IMR-90 (cell line): Measurements from ENCODE around the gene MZF1. TPM values are rescaled to one million over a fixed set of nuclear protein-coding genes. Genes with fewer than 3 reads are reported as not detected.

Experiments
- ATAC-seq: fragments of 200-7000 bp; cut with Tn5 transposase; 2 replicates; pipeline ENCODE4 v1.9.1; 2020; ENCODE audit warnings: low read depth, mild to moderate bottlenecking, moderate library complexity
- BruUV-seq: library from RNA; stranded (reverse); fragments of 400-500 nt; replicated peaks from 2 replicates; lab custom pipeline; 2021; lab: Mats Ljungman, UMichigan
- CTCF ChIA-PET: fragments of 300-600 bp; formaldehyde crosslinking; extraction: SDS; loops from one replicate; lab custom pipeline; 2021; ENCODE audit warnings: antibody characterized with exemption; lab: Yijun Ruan, JAX
- POLR2A ChIA-PET: fragments of 300-600 bp; sonication (Branson Sonifier 250); formaldehyde crosslinking; loops from one replicate; lab custom pipeline; 2022; ENCODE audit warnings: antibody characterized with exemption; ENCODE audit not compliant: unreplicated experiment; lab: Charles Lee
- DNase-seq: peaks from one replicate; pipeline ENCODE4 v3.0.0; 2013
- H2AFZ ChIP-seq: replicated peaks from 2 replicates; pipeline ENCODE3; 2013; ENCODE audit warnings: low read length, mild to moderate bottlenecking; ENCODE audit not compliant: poor library complexity
- H2AK5ac ChIP-seq: 2 replicates; pipeline ENCODE4 v1.6.1; 2013; ENCODE audit warnings: low read depth, low read length, inconsistent platforms
- H2AK9ac ChIP-seq: replicated peaks from 2 replicates; pipeline ENCODE3; 2013; ENCODE audit warnings: mild to moderate bottlenecking, low read depth, low read length, moderate library complexity; ENCODE audit not compliant: poor library complexity
- H2BK120ac ChIP-seq: 2 replicates; pipeline ENCODE4 v1.6.1; 2013; ENCODE audit warnings: low read depth, low read length, inconsistent platforms
- H2BK15ac ChIP-seq: 3 replicates; pipeline ENCODE4 v1.6.1; 2013; ENCODE audit warnings: low read depth, low read length, inconsistent platforms
- H2BK20ac ChIP-seq: 2 replicates; pipeline ENCODE4 v1.6.1; 2013; ENCODE audit warnings: low read depth, mild to moderate bottlenecking, inconsistent platforms, low read length, moderate library complexity
- H2BK5ac ChIP-seq: 2 replicates; pipeline ENCODE4 v1.6.1; 2013; ENCODE audit warnings: mild to moderate bottlenecking, low read depth, low read length, inconsistent platforms; ENCODE audit not compliant: poor library complexity, severe bottlenecking
- H3K14ac ChIP-seq: replicated peaks from 2 replicates; pipeline ENCODE4 v1.6.1; 2013; ENCODE audit warnings: low read depth, low read length, inconsistent platforms
- H3K18ac ChIP-seq: 2 replicates; pipeline ENCODE4 v1.6.1; 2013; ENCODE audit warnings: low read depth, low read length, control low read depth
- H3K23ac ChIP-seq: 2 replicates; pipeline ENCODE4 v1.6.1; 2013; ENCODE audit warnings: low read depth, low read length, inconsistent platforms
- H3K27ac ChIP-seq: 2 replicates; pipeline ENCODE4 v1.5.1; 2013; ENCODE audit warnings: mild to moderate bottlenecking, control low read depth, low read length; ENCODE audit not compliant: insufficient read depth
- H3K27me3 ChIP-seq: 2 replicates; pipeline ENCODE4 v1.6.1; 2013; ENCODE audit warnings: low read length; ENCODE audit not compliant: control insufficient read depth, insufficient read depth
- H3K36me3 ChIP-seq: 2 replicates; pipeline ENCODE4 v1.6.1; 2013; ENCODE audit warnings: low read length, mixed read lengths; ENCODE audit not compliant: control insufficient read depth, insufficient read depth
- H3K4ac ChIP-seq: 2 replicates; pipeline ENCODE4 v1.6.1; 2013; ENCODE audit warnings: low read depth, low read length, inconsistent platforms
- H3K4me1 ChIP-seq: 2 replicates; pipeline ENCODE4 v1.6.1; 2013; ENCODE audit warnings: low read length, mixed read lengths; ENCODE audit not compliant: control insufficient read depth, insufficient read depth
- H3K4me2 ChIP-seq: 2 replicates; pipeline ENCODE4 v1.6.1; 2013; ENCODE audit warnings: low read depth, mild to moderate bottlenecking, control low read depth, low read length, moderate library complexity
- H3K4me3 ChIP-seq: 2 replicates; pipeline ENCODE4 v1.5.1; 2013; ENCODE audit warnings: low read depth, mild to moderate bottlenecking, control low read depth, low read length, moderate library complexity; ENCODE audit not compliant: insufficient read depth
- H3K56ac ChIP-seq: 2 replicates; pipeline ENCODE4 v1.6.1; 2013; ENCODE audit warnings: low read length, inconsistent platforms; ENCODE audit not compliant: insufficient read depth; ENCODE audit errors: extremely low read depth
- H3K79me1 ChIP-seq, 2 experiments: 2 replicates each; pipeline ENCODE4 v1.6.1; 2013; ENCODE audit warnings: low read length in 2 of 2, inconsistent platforms in 1 of 2, low read depth in 1 of 2
- H3K9ac ChIP-seq: 2 replicates; pipeline ENCODE4 v1.6.1; 2013; ENCODE audit warnings: low read depth, low read length, control low read depth
- H3K9me1 ChIP-seq: 2 replicates; pipeline ENCODE4 v1.6.1; 2013; ENCODE audit warnings: low read length, inconsistent platforms; ENCODE audit not compliant: insufficient read depth
- H3K9me3 ChIP-seq: 2 replicates; pipeline ENCODE4 v1.6.1; 2013; ENCODE audit warnings: low read length; ENCODE audit not compliant: control insufficient read depth, insufficient read depth
- H4K20me1 ChIP-seq: 2 replicates; pipeline ENCODE4 v1.6.1; 2013; ENCODE audit warnings: low read length, inconsistent platforms; ENCODE audit not compliant: insufficient read depth
- H4K5ac ChIP-seq: 2 replicates; pipeline ENCODE4 v1.6.1; 2013; ENCODE audit warnings: mild to moderate bottlenecking, low read depth, low read length, control low read depth
- H4K8ac ChIP-seq, 2 experiments: 2 replicates each; pipeline ENCODE4 v1.6.1; 2013; ENCODE audit warnings: low read depth in 2 of 2, low read length in 2 of 2, control low read depth in 1 of 2, inconsistent platforms in 1 of 2
- H4K91ac ChIP-seq: 2 replicates; pipeline ENCODE4 v1.6.1; 2013; ENCODE audit warnings: low read depth, low read length, inconsistent platforms; ENCODE audit not compliant: insufficient read depth
- CEBPB ChIP-seq: IDR thresholded peaks from 2 replicates; pipeline ENCODE4 v1.6.1; 2012; ENCODE audit warnings: low read depth, low read length, improper control_type of control experiment
- CHD1 ChIP-seq: IDR thresholded peaks from 2 replicates; pipeline ENCODE4 v1.6.1; 2012; ENCODE audit warnings: low read depth, low read length, improper control_type of control experiment
- FOS ChIP-seq: fragments of 150-350 bp; IDR thresholded peaks from 2 replicates; pipeline ENCODE4 v1.6.1; 2016; ENCODE audit warnings: low read depth, low read length
- MAZ ChIP-seq: IDR thresholded peaks from 2 replicates; pipeline ENCODE4 v1.6.1; 2012; ENCODE audit warnings: low read depth, mild to moderate bottlenecking, low read length, improper control_type of control experiment, moderate library complexity, borderline replicate concordance
- MXI1 ChIP-seq: IDR thresholded peaks from 2 replicates; pipeline ENCODE4 v1.6.1; 2012; ENCODE audit warnings: low read depth, mild to moderate bottlenecking, low read length, moderate library complexity, borderline replicate concordance
- NFE2L2 ChIP-seq: fragments of 150-350 bp; IDR thresholded peaks from 2 replicates; pipeline ENCODE4 v1.6.1; 2016; ENCODE audit warnings: low read depth, mild to moderate bottlenecking, low read length
- POLR2A ChIP-seq: IDR thresholded peaks from 2 replicates; pipeline ENCODE4 v1.6.1; 2012; ENCODE audit warnings: mild to moderate bottlenecking, low read depth, low read length
- RAD21 ChIP-seq: IDR thresholded peaks from 2 replicates; pipeline ENCODE4 v1.6.1; 2012; ENCODE audit warnings: low read length, improper control_type of control experiment
- RCOR1 ChIP-seq: IDR thresholded peaks from 2 replicates; pipeline ENCODE4 v1.6.1; 2012; ENCODE audit warnings: mild to moderate bottlenecking, low read length, improper control_type of control experiment; ENCODE audit not compliant: insufficient replicate concordance
- RFX5 ChIP-seq: IDR thresholded peaks from 2 replicates; pipeline ENCODE4 v1.8.0; 2012; ENCODE audit warnings: low read depth, mild to moderate bottlenecking, low read length, moderate library complexity
- WGBS, 2 experiments: methylation state at CpG; one replicate each; pipeline versions ENCODE4 v1.1.5 to v1.1.7; 2013; ENCODE audit warnings: missing lambda C conversion rate in 2 of 2; ENCODE audit not compliant: insufficient read length in 1 of 2; ENCODE audit errors: extremely low coverage in 2 of 2; 5-methylcytosine and 5-hydroxymethylcytosine counted together
- dilution Hi-C: fragments of 300-500 bp; cut with HindIII; formaldehyde crosslinking; loops from one replicate; pipeline ENCODE4 v1.14.3; 2018; ENCODE audit warnings: low sequenced_read_pairs; ENCODE audit not compliant: unreplicated experiment
- in situ Hi-C: fragments of 300-500 bp; cut with MboI; formaldehyde crosslinking; loops from 3 replicates; pipeline ENCODE4 v1.14.3; 2019; ENCODE audit warnings: low sequenced_read_pairs, inconsistent platforms, mixed read lengths
- intact Hi-C: fragments of 100-400 bp; cut with micrococcal nuclease; formaldehyde crosslinking; loops from 2 replicates; pipeline ENCODE4 v1.10.0; 2022
- polyA plus RNA-seq, 3 experiments: library from polyadenylated mRNA; depleted of rRNA; stranded (reverse); fragments of >200 nt; gene quantifications; 2 replicates each; pipeline ENCODE4 v1.2.3, GENCODE V29; 2012; ENCODE audit warnings: low replicate concordance in 1 of 3
- total RNA-seq: library from RNA; depleted of rRNA; stranded (reverse); fragments of >200 nt; gene quantifications from 2 replicates; pipeline ENCODE4 v1.2.3, GENCODE V29; 2012
- TF ChIP-seq, protein P1 (sequence below): fragments of 150-350 bp; IDR thresholded peaks from 2 replicates; pipeline ENCODE4 v1.6.1; 2017; ENCODE audit warnings: mild to moderate bottlenecking, antibody characterized with exemption, low read length, low read depth
- TF ChIP-seq, protein P2 (sequence below): fragments of 150-350 bp; IDR thresholded peaks from 2 replicates; pipeline ENCODE4 v1.6.1; 2016; ENCODE audit warnings: low read depth, mild to moderate bottlenecking, low read length, moderate library complexity, borderline replicate concordance
- TF ChIP-seq, protein P3 (sequence below): conservative IDR thresholded peaks from 2 replicates; pipeline ENCODE4 v1.5.1; 2012; ENCODE audit warnings: mild to moderate bottlenecking, low read depth, low read length, improper control_type of control experiment

Gene MZF1
- total and polyA plus RNA-seq, 2 of the 4 experiments (the other 2 are of a cell fraction) = 3.4 to 15.0 TPM

DNA sequence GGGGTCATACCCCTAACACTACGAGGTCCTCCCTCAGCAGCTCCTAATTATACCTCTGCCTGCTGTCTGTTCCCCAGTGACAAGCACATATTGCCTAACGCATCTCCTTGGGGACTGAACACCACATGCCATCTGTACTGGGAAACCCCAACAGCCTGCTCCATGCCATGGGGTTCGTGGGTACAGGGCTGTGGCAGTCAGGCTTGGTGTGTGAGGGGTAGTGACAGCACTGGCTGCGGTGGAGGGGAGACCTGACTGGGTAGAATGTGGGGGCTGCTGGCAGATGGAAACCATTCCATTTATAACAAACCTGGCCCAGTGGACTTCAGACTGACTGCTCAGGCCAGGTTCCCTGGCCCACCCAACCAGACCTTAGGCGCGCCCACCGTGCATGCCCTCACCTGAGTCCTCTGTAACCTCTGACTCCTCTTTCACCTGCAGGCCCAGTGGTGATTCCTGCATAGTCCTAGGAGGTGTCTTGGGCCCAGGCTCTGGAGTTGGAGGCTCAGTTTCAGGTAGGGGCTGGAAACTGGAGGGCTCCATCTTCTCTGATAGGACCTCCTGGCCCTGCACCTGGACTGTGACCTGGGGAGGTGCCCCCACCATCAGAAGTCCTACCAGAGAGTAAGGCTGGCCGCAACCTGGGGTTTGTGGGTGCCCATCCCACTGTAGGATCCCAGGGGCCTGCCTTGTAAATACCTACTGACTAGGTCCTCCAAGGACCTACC, 3.0 kb downstream of the MZF1 start:
- ChIA-PET CTCF (no interaction called here), POLR2A (no interaction called here)
- intact Hi-C loops = no loop called here
- no peak overlapping the region for H3K23ac ChIP-seq
- no peak overlapping the region for H4K8ac ChIP-seq
- H3K4me2 ChIP-seq = no peak overlapping the region
- in situ Hi-C loops = no loop called here
- no peak overlapping the region for H2BK20ac ChIP-seq
- H2AK5ac ChIP-seq = no peak overlapping the region
- 0 out of 2 replicates have a peak, but pooled peaks cover 4% of the 10 kb centered on the region for H4K20me1 ChIP-seq
- peaks cover 2% of the 10 kb centered on the region; the same call in 1 of the 2 replicates for H3K4me1 ChIP-seq
- dilution Hi-C loops = no loop called here
- no peaks in the 10 kb centered on the region for H3K27me3 ChIP-seq
- H3K18ac ChIP-seq = no peak overlapping the region
- H2BK5ac ChIP-seq = no peak overlapping the region
- no peak overlapping the region for H3K4ac ChIP-seq
- H3K36me3 ChIP-seq = peaks cover 13% of the 10 kb centered on the region; the same call in 1 of the 2 replicates
- no peak overlapping the region for H2BK120ac ChIP-seq
- H3K27ac ChIP-seq = no peak overlapping the region
- BruUV-seq = no TSS peak
- no peak overlapping the region for H3K56ac ChIP-seq
- no peak overlapping the region for H2AFZ ChIP-seq
- H2AK9ac ChIP-seq = peak overlapping the region; percentile 47
- no peak for ATAC-seq
- H3K9me3 ChIP-seq = no peaks in the 10 kb centered on the region
- no peak overlapping the region for H4K91ac ChIP-seq
- peaks cover 9% of the 10 kb centered on the region for H3K9me1 ChIP-seq
- 80% methylated on average over 1 of the region's 8 CpGs; no CpG with 5 or more reads in 1 of the 2 experiments for WGBS, 2 experiments
- H2BK15ac ChIP-seq = no peak overlapping the region
- DNase-seq = no peak
- no peak overlapping the region for H3K14ac ChIP-seq
- TF ChIP-seq NFE2L2 (no peak), RFX5 (no peak), MXI1 (no peak), CHD1 (no peak), RAD21 (no peak), RCOR1 (no peak), POLR2A (no peak), MAZ (no peak), CEBPB (no peak), FOS (no peak)
- TF ChIP-seq, protein P1, sequence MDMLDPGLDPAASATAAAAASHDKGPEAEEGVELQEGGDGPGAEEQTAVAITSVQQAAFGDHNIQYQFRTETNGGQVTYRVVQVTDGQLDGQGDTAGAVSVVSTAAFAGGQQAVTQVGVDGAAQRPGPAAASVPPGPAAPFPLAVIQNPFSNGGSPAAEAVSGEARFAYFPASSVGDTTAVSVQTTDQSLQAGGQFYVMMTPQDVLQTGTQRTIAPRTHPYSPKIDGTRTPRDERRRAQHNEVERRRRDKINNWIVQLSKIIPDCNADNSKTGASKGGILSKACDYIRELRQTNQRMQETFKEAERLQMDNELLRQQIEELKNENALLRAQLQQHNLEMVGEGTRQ = no peak
- TF ChIP-seq, protein P2, sequence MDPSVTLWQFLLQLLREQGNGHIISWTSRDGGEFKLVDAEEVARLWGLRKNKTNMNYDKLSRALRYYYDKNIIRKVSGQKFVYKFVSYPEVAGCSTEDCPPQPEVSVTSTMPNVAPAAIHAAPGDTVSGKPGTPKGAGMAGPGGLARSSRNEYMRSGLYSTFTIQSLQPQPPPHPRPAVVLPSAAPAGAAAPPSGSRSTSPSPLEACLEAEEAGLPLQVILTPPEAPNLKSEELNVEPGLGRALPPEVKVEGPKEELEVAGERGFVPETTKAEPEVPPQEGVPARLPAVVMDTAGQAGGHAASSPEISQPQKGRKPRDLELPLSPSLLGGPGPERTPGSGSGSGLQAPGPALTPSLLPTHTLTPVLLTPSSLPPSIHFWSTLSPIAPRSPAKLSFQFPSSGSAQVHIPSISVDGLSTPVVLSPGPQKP = no peak
- TF ChIP-seq, protein P3, sequence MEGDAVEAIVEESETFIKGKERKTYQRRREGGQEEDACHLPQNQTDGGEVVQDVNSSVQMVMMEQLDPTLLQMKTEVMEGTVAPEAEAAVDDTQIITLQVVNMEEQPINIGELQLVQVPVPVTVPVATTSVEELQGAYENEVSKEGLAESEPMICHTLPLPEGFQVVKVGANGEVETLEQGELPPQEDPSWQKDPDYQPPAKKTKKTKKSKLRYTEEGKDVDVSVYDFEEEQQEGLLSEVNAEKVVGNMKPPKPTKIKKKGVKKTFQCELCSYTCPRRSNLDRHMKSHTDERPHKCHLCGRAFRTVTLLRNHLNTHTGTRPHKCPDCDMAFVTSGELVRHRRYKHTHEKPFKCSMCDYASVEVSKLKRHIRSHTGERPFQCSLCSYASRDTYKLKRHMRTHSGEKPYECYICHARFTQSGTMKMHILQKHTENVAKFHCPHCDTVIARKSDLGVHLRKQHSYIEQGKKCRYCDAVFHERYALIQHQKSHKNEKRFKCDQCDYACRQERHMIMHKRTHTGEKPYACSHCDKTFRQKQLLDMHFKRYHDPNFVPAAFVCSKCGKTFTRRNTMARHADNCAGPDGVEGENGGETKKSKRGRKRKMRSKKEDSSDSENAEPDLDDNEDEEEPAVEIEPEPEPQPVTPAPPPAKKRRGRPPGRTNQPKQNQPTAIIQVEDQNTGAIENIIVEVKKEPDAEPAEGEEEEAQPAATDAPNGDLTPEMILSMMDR = no peak
- peaks cover 9 to 22% of the 10 kb centered on the region in 2 experiments; a peak in 3 of 4 replicates for H3K79me1 ChIP-seq
- H4K5ac ChIP-seq = no peak overlapping the region
- no peak overlapping the region for H3K9ac ChIP-seq
- H3K4me3 ChIP-seq = no peak overlapping the region
